IMR-90 (cell line): ENCODE results near the gene MYPN. TPM values are rescaled to one million over a fixed set of nuclear protein-coding genes. Genes with fewer than 3 reads are reported as not detected.

Source experiments
- ATAC-seq: fragments of 200-7000 bp; cut with Tn5 transposase; 2 replicates; pipeline ENCODE4 v1.9.1; 2020; ENCODE audit warnings: low read depth, mild to moderate bottlenecking, moderate library complexity
- BruUV-seq: library from RNA; stranded (reverse); fragments of 400-500 nt; replicated peaks from 2 replicates; lab custom pipeline; 2021; lab: Mats Ljungman, UMichigan
- CTCF ChIA-PET: fragments of 300-600 bp; formaldehyde crosslinking; extraction: SDS; loops from one replicate; lab custom pipeline; 2021; ENCODE audit warnings: antibody characterized with exemption; lab: Yijun Ruan, JAX
- POLR2A ChIA-PET: fragments of 300-600 bp; sonication (Branson Sonifier 250); formaldehyde crosslinking; loops from one replicate; lab custom pipeline; 2022; ENCODE audit warnings: antibody characterized with exemption; ENCODE audit not compliant: unreplicated experiment; lab: Charles Lee
- DNase-seq: peaks from one replicate; pipeline ENCODE4 v3.0.0; 2013
- H2AFZ ChIP-seq: replicated peaks from 2 replicates; pipeline ENCODE3; 2013; ENCODE audit warnings: low read length, mild to moderate bottlenecking; ENCODE audit not compliant: poor library complexity
- H2AK5ac ChIP-seq: 2 replicates; pipeline ENCODE4 v1.6.1; 2013; ENCODE audit warnings: low read depth, low read length, inconsistent platforms
- H2AK9ac ChIP-seq: replicated peaks from 2 replicates; pipeline ENCODE3; 2013; ENCODE audit warnings: mild to moderate bottlenecking, low read depth, low read length, moderate library complexity; ENCODE audit not compliant: poor library complexity
- H2BK120ac ChIP-seq: 2 replicates; pipeline ENCODE4 v1.6.1; 2013; ENCODE audit warnings: low read depth, low read length, inconsistent platforms
- H2BK15ac ChIP-seq: 3 replicates; pipeline ENCODE4 v1.6.1; 2013; ENCODE audit warnings: low read depth, low read length, inconsistent platforms
- H2BK20ac ChIP-seq: 2 replicates; pipeline ENCODE4 v1.6.1; 2013; ENCODE audit warnings: low read depth, mild to moderate bottlenecking, inconsistent platforms, low read length, moderate library complexity
- H2BK5ac ChIP-seq: 2 replicates; pipeline ENCODE4 v1.6.1; 2013; ENCODE audit warnings: mild to moderate bottlenecking, low read depth, low read length, inconsistent platforms; ENCODE audit not compliant: poor library complexity, severe bottlenecking
- H3K14ac ChIP-seq: replicated peaks from 2 replicates; pipeline ENCODE4 v1.6.1; 2013; ENCODE audit warnings: low read depth, low read length, inconsistent platforms
- H3K18ac ChIP-seq: 2 replicates; pipeline ENCODE4 v1.6.1; 2013; ENCODE audit warnings: low read depth, low read length, control low read depth
- H3K23ac ChIP-seq: 2 replicates; pipeline ENCODE4 v1.6.1; 2013; ENCODE audit warnings: low read depth, low read length, inconsistent platforms
- H3K27ac ChIP-seq: 2 replicates; pipeline ENCODE4 v1.5.1; 2013; ENCODE audit warnings: mild to moderate bottlenecking, control low read depth, low read length; ENCODE audit not compliant: insufficient read depth
- H3K27me3 ChIP-seq: 2 replicates; pipeline ENCODE4 v1.6.1; 2013; ENCODE audit warnings: low read length; ENCODE audit not compliant: control insufficient read depth, insufficient read depth
- H3K36me3 ChIP-seq: 2 replicates; pipeline ENCODE4 v1.6.1; 2013; ENCODE audit warnings: low read length, mixed read lengths; ENCODE audit not compliant: control insufficient read depth, insufficient read depth
- H3K4ac ChIP-seq: 2 replicates; pipeline ENCODE4 v1.6.1; 2013; ENCODE audit warnings: low read depth, low read length, inconsistent platforms
- H3K4me1 ChIP-seq: 2 replicates; pipeline ENCODE4 v1.6.1; 2013; ENCODE audit warnings: low read length, mixed read lengths; ENCODE audit not compliant: control insufficient read depth, insufficient read depth
- H3K4me2 ChIP-seq: 2 replicates; pipeline ENCODE4 v1.6.1; 2013; ENCODE audit warnings: low read depth, mild to moderate bottlenecking, control low read depth, low read length, moderate library complexity
- H3K4me3 ChIP-seq: 2 replicates; pipeline ENCODE4 v1.5.1; 2013; ENCODE audit warnings: low read depth, mild to moderate bottlenecking, control low read depth, low read length, moderate library complexity; ENCODE audit not compliant: insufficient read depth
- H3K56ac ChIP-seq: 2 replicates; pipeline ENCODE4 v1.6.1; 2013; ENCODE audit warnings: low read length, inconsistent platforms; ENCODE audit not compliant: insufficient read depth; ENCODE audit errors: extremely low read depth
- H3K79me1 ChIP-seq, 2 experiments: 2 replicates each; pipeline ENCODE4 v1.6.1; 2013; ENCODE audit warnings: low read length in 2 of 2, inconsistent platforms in 1 of 2, low read depth in 1 of 2
- H3K9ac ChIP-seq: 2 replicates; pipeline ENCODE4 v1.6.1; 2013; ENCODE audit warnings: low read depth, low read length, control low read depth
- H3K9me1 ChIP-seq: 2 replicates; pipeline ENCODE4 v1.6.1; 2013; ENCODE audit warnings: low read length, inconsistent platforms; ENCODE audit not compliant: insufficient read depth
- H3K9me3 ChIP-seq: 2 replicates; pipeline ENCODE4 v1.6.1; 2013; ENCODE audit warnings: low read length; ENCODE audit not compliant: control insufficient read depth, insufficient read depth
- H4K20me1 ChIP-seq: 2 replicates; pipeline ENCODE4 v1.6.1; 2013; ENCODE audit warnings: low read length, inconsistent platforms; ENCODE audit not compliant: insufficient read depth
- H4K5ac ChIP-seq: 2 replicates; pipeline ENCODE4 v1.6.1; 2013; ENCODE audit warnings: mild to moderate bottlenecking, low read depth, low read length, control low read depth
- H4K8ac ChIP-seq, 2 experiments: 2 replicates each; pipeline ENCODE4 v1.6.1; 2013; ENCODE audit warnings: low read depth in 2 of 2, low read length in 2 of 2, control low read depth in 1 of 2, inconsistent platforms in 1 of 2
- H4K91ac ChIP-seq: 2 replicates; pipeline ENCODE4 v1.6.1; 2013; ENCODE audit warnings: low read depth, low read length, inconsistent platforms; ENCODE audit not compliant: insufficient read depth
- BHLHE40 ChIP-seq: fragments of 150-350 bp; IDR thresholded peaks from 2 replicates; pipeline ENCODE4 v1.6.1; 2016; ENCODE audit warnings: mild to moderate bottlenecking, low read depth, low read length
- MXI1 ChIP-seq: IDR thresholded peaks from 2 replicates; pipeline ENCODE4 v1.6.1; 2012; ENCODE audit warnings: low read depth, mild to moderate bottlenecking, low read length, moderate library complexity, borderline replicate concordance
- NFE2L2 ChIP-seq: fragments of 150-350 bp; IDR thresholded peaks from 2 replicates; pipeline ENCODE4 v1.6.1; 2016; ENCODE audit warnings: low read depth, mild to moderate bottlenecking, low read length
- RCOR1 ChIP-seq: IDR thresholded peaks from 2 replicates; pipeline ENCODE4 v1.6.1; 2012; ENCODE audit warnings: mild to moderate bottlenecking, low read length, improper control_type of control experiment; ENCODE audit not compliant: insufficient replicate concordance
- RFX5 ChIP-seq: IDR thresholded peaks from 2 replicates; pipeline ENCODE4 v1.8.0; 2012; ENCODE audit warnings: low read depth, mild to moderate bottlenecking, low read length, moderate library complexity
- SMC3 ChIP-seq: fragments of 150-350 bp; IDR thresholded peaks from 2 replicates; pipeline ENCODE4 v1.6.1; 2016; ENCODE audit warnings: low read depth, mild to moderate bottlenecking, antibody characterized with exemption, low read length, moderate library complexity
- WGBS, 2 experiments: methylation state at CpG; one replicate each; pipeline versions ENCODE4 v1.1.5 to v1.1.7; 2013; ENCODE audit warnings: missing lambda C conversion rate in 2 of 2; ENCODE audit not compliant: insufficient read length in 1 of 2; ENCODE audit errors: extremely low coverage in 2 of 2; 5-methylcytosine and 5-hydroxymethylcytosine counted together
- dilution Hi-C: fragments of 300-500 bp; cut with HindIII; formaldehyde crosslinking; loops from one replicate; pipeline ENCODE4 v1.14.3; 2018; ENCODE audit warnings: low sequenced_read_pairs; ENCODE audit not compliant: unreplicated experiment
- in situ Hi-C: fragments of 300-500 bp; cut with MboI; formaldehyde crosslinking; loops from 3 replicates; pipeline ENCODE4 v1.14.3; 2019; ENCODE audit warnings: low sequenced_read_pairs, inconsistent platforms, mixed read lengths
- intact Hi-C: fragments of 100-400 bp; cut with micrococcal nuclease; formaldehyde crosslinking; loops from 2 replicates; pipeline ENCODE4 v1.10.0; 2022
- polyA plus RNA-seq, 3 experiments: library from polyadenylated mRNA; depleted of rRNA; stranded (reverse); fragments of >200 nt; gene quantifications; 2 replicates each; pipeline ENCODE4 v1.2.3, GENCODE V29; 2012; ENCODE audit warnings: low replicate concordance in 1 of 3
- total RNA-seq: library from RNA; depleted of rRNA; stranded (reverse); fragments of >200 nt; gene quantifications from 2 replicates; pipeline ENCODE4 v1.2.3, GENCODE V29; 2012
- TF ChIP-seq, protein P1 (sequence below): conservative IDR thresholded peaks from 2 replicates; pipeline ENCODE4 v1.5.1; 2012; ENCODE audit warnings: mild to moderate bottlenecking, low read depth, low read length, improper control_type of control experiment
- TF ChIP-seq, protein P2 (sequence below): fragments of 150-350 bp; IDR thresholded peaks from 2 replicates; pipeline ENCODE4 v1.6.1; 2016; ENCODE audit warnings: low read depth, mild to moderate bottlenecking, low read length, moderate library complexity, borderline replicate concordance

MYPN gene
- total and polyA plus RNA-seq, 2 of the 4 experiments (the other 2 are of a cell fraction) = 7.8 to 13.1 TPM

GRCh38 chr10:68239069-68239468, 129.8 kb downstream of the MYPN start:
- no peak for TF ChIP-seq NFE2L2
- TF ChIP-seq BHLHE40 = no peak
- TF ChIP-seq MXI1 = no peak
- TF ChIP-seq SMC3 = no peak
- TF ChIP-seq, protein P1, sequence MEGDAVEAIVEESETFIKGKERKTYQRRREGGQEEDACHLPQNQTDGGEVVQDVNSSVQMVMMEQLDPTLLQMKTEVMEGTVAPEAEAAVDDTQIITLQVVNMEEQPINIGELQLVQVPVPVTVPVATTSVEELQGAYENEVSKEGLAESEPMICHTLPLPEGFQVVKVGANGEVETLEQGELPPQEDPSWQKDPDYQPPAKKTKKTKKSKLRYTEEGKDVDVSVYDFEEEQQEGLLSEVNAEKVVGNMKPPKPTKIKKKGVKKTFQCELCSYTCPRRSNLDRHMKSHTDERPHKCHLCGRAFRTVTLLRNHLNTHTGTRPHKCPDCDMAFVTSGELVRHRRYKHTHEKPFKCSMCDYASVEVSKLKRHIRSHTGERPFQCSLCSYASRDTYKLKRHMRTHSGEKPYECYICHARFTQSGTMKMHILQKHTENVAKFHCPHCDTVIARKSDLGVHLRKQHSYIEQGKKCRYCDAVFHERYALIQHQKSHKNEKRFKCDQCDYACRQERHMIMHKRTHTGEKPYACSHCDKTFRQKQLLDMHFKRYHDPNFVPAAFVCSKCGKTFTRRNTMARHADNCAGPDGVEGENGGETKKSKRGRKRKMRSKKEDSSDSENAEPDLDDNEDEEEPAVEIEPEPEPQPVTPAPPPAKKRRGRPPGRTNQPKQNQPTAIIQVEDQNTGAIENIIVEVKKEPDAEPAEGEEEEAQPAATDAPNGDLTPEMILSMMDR = no peak
- TF ChIP-seq RCOR1 = no peak
- no peak for TF ChIP-seq RFX5
- TF ChIP-seq, protein P2, sequence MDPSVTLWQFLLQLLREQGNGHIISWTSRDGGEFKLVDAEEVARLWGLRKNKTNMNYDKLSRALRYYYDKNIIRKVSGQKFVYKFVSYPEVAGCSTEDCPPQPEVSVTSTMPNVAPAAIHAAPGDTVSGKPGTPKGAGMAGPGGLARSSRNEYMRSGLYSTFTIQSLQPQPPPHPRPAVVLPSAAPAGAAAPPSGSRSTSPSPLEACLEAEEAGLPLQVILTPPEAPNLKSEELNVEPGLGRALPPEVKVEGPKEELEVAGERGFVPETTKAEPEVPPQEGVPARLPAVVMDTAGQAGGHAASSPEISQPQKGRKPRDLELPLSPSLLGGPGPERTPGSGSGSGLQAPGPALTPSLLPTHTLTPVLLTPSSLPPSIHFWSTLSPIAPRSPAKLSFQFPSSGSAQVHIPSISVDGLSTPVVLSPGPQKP = no peak
- Histone ChIP-seq H3K9me1 (no peaks in the 10 kb centered on the region), H2BK20ac (no peak overlapping the region), H4K20me1 (no peaks in the 10 kb centered on the region), H3K9me3 (no peaks in the 10 kb centered on the region), H3K36me3 (no peaks in the 10 kb centered on the region), H3K27ac (no peak overlapping the region), H2AK9ac (no peak overlapping the region), H3K9ac (no peak overlapping the region), H2AFZ (no peak overlapping the region), H2BK15ac (no peak overlapping the region), H3K4me2 (no peak overlapping the region), H4K91ac (no peak overlapping the region), H2AK5ac (no peak overlapping the region), H2BK120ac (no peak overlapping the region), H2BK5ac (no peak overlapping the region), H3K79me1 (no peaks in the 10 kb centered on the region), H3K4me1 (peaks cover 5% of the 10 kb centered on the region; the same call in 1 of the 2 replicates), H3K23ac (no peak overlapping the region), H3K14ac (no peak overlapping the region), H4K5ac (no peak overlapping the region), H4K8ac (no peak overlapping the region), H3K56ac (no peak overlapping the region), H3K18ac (no peak overlapping the region), H3K4ac (no peak overlapping the region), H3K4me3 (no peak overlapping the region), H3K27me3 (peaks cover 38% of the 10 kb centered on the region)
- no peak for ATAC-seq
- intact Hi-C loops = no loop called here
- BruUV-seq = no TSS peak
- DNase-seq = no peak
- ChIA-PET POLR2A (no interaction called here), CTCF (no interaction called here)
- dilution Hi-C loops = no loop called here
- in situ Hi-C loops = no loop called here
- WGBS, 2 experiments = 91% methylated on average over 1 of the region's 5 CpGs; no CpG with 5 or more reads in 1 of the 2 experiments
